ENCODE data around the gene KCNT1. TPM values are rescaled to one million over a fixed set of nuclear protein-coding genes. Genes with fewer than 3 reads are reported as not detected.

KCNT1 gene
- total and polyA plus RNA-seq, 10 of the 15 experiments (the other 5 are each of a cell fraction or from before 2014, with no cell fraction given): not detected

DNA sequence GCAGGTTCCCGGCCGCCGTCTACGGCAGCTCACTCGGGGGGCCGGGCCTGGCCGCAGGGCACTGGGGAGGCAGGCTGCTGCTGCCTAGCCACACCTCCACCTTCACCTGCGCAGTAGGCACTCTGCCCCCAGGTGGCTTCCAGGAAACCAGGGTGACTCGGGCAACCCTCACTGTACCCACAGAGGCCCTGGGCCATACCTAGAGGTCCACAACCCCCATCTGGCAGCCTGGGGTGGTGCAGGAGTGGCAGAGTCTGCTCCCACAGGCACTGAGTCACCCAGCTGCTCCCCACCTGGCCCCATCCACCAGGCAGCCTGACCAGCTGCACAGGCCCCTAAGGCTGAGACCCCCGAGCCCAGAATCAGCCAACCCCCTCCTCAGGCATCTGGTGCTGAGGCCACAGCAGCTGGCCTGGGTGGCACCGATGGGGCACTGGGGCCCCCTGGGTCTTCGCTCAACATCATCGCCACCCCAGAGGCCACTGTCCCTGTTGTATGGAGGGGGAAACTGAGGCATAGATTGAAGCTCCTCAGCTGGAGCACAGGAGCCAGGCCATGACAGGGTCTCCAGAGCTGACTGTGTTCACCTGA is 70.2 kb downstream of the KCNT1 start (continued):
- TF ChIP-seq MEF2B (IDR thresholded peaks at IDR 0.05; ENCODE audit: partially characterized antibody, poor library complexity, severe bottlenecking): no peak

DNA sequence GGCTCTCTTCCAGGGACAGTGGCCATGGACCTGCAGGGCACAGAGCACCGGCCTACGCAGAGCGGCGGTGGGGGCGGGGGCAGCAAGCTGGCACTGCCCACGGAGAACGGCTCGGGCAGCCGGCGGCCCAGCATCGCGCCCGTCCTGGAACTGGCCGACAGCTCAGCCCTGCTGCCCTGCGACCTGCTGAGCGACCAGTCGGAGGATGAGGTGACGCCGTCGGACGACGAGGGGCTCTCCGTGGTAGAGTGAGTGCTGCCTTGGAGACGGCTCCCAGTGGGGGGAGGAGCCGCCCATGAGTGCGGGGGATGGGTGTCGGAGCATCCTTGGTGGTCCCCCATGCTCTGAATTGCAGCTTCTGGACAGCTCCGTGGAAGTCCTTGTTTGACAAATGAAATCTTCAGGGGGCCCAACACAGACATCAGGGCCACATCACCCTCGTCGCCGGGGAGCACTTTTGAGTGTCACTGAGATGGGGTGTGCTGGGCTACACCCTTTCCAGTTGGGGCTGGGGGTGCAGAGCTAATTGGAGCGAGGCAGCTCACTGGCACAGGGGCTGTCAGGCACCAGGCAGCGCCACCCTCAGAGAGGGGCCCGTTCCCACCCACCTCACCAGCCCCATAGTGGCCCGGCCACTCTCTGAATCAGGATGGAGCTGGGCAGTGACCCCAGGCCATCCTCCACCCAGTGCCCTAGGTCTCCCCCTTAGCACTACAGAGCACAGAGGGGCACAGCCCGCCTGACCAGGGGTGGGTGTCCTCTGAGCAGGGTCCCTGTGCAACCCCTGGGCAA is 70.9 kb downstream of the KCNT1 start:
- in situ Hi-C loops (cut with MboI): no loop called here
- SMC1A ChIA-PET (ENCODE audit: uncharacterized antibody, unreplicated experiment): no interaction called here
- Histone ChIP-seq H3K27ac (ENCODE audit: control insufficient read depth, insufficient read depth) (no peak overlapping the region), H3K4me2 (ENCODE audit: control insufficient read depth, insufficient read depth) (no peak overlapping the region), H3K9me3 (replicated peaks; ENCODE audit: control insufficient read depth, insufficient read depth, low read length) (no peaks in the 10 kb centered on the region), H2AFZ (ENCODE audit: control insufficient read depth, low read depth, low read length) (no peak overlapping the region), H4K20me1 (ENCODE audit: control insufficient read depth, insufficient read depth) (no peaks in the 10 kb centered on the region), H3K4me3 (no peak overlapping the region), H3K9ac (ENCODE audit: control insufficient read depth, insufficient read depth, low read length) (no peak overlapping the region), H3K79me2 (ENCODE audit: control insufficient read depth, insufficient read depth, low read length) (no peaks in the 10 kb centered on the region), H3K27me3 (replicated peaks in 1 of 2; ENCODE audit: control insufficient read depth in 2 of 2, insufficient read depth in 2 of 2, low read length in 1 of 2) (no peaks in the 10 kb centered on the region), H3K4me1 (ENCODE audit: control insufficient read depth, insufficient read depth, low read length) (no peaks in the 10 kb centered on the region), H3K36me3 (ENCODE audit: control insufficient read depth in 2 of 2, insufficient read depth in 2 of 2, low read length in 1 of 2) (no peaks in the 10 kb centered on the region)
- CTCF ChIA-PET: no interaction called here
- BruUV-seq (replicated peaks): no TSS peak
- POLR2A ChIA-PET: no interaction called here
- FAIRE-seq (no peak), DNase-seq (ENCODE audit: low read depth, low spot score) (no peak), ATAC-seq (no peak)
- intact Hi-C loops (cut with micrococcal nuclease; ENCODE audit: unreplicated experiment): no loop called here
- 51% methylated on average over 34 of the region's 36 CpGs for WGBS (ENCODE audit: insufficient coverage, insufficient replicate concordance, low lambda C conversion rate, missing lambda C conversion rate)
- RAD21 ChIA-PET (ENCODE audit: unreplicated experiment): no interaction called here
- no peak for TF ChIP-seq ZSCAN29 (IDR thresholded peaks at IDR 0.05)
- TF ChIP-seq NRF1 (conservative IDR thresholded peaks at IDR 0.05; ENCODE audit: low read depth, low read length): no peak
- TF ChIP-seq, protein P1, sequence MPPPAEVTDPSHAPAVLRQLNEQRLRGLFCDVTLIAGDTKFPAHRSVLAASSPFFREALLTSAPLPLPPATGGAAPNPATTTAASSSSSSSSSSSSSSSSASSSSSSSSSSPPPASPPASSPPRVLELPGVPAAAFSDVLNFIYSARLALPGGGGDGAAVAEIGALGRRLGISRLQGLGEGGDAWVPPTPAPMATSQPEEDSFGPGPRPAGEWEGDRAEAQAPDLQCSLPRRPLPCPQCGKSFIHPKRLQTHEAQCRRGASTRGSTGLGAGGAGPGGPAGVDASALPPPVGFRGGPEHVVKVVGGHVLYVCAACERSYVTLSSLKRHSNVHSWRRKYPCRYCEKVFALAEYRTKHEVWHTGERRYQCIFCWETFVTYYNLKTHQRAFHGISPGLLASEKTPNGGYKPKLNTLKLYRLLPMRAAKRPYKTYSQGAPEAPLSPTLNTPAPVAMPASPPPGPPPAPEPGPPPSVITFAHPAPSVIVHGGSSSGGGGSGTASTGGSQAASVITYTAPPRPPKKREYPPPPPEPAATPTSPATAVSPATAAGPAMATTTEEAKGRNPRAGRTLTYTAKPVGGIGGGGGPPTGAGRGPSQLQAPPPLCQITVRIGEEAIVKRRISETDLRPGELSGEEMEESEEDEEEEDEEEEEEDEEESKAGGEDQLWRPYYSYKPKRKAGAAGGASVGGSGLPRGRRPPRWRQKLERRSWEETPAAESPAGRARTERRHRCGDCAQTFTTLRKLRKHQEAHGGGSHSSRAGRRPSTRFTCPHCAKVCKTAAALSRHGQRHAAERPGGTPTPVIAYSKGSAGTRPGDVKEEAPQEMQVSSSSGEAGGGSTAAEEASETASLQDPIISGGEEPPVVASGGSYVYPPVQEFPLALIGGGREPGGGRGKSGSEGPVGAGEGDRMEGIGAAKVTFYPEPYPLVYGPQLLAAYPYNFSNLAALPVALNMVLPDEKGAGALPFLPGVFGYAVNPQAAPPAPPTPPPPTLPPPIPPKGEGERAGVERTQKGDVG (CRISPR knock-in tag; IDR thresholded peaks at IDR 0.05): no peak
- TF ChIP-seq, protein P2, sequence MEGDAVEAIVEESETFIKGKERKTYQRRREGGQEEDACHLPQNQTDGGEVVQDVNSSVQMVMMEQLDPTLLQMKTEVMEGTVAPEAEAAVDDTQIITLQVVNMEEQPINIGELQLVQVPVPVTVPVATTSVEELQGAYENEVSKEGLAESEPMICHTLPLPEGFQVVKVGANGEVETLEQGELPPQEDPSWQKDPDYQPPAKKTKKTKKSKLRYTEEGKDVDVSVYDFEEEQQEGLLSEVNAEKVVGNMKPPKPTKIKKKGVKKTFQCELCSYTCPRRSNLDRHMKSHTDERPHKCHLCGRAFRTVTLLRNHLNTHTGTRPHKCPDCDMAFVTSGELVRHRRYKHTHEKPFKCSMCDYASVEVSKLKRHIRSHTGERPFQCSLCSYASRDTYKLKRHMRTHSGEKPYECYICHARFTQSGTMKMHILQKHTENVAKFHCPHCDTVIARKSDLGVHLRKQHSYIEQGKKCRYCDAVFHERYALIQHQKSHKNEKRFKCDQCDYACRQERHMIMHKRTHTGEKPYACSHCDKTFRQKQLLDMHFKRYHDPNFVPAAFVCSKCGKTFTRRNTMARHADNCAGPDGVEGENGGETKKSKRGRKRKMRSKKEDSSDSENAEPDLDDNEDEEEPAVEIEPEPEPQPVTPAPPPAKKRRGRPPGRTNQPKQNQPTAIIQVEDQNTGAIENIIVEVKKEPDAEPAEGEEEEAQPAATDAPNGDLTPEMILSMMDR (IDR thresholded peaks at IDR 0.05 in 2 of 3, conservative IDR thresholded peaks at IDR 0.05 in 1 of 3; ENCODE audit: control insufficient read depth in 2 of 3, extremely low read depth in 1 of 3, insufficient read depth in 1 of 3, low read depth in 3 of 3, low read length in 3 of 3): no peak
- no peak for TF ChIP-seq BRCA1 (IDR thresholded peaks at IDR 0.05; ENCODE audit: low read depth, low read length)
- TF ChIP-seq, protein P3, sequence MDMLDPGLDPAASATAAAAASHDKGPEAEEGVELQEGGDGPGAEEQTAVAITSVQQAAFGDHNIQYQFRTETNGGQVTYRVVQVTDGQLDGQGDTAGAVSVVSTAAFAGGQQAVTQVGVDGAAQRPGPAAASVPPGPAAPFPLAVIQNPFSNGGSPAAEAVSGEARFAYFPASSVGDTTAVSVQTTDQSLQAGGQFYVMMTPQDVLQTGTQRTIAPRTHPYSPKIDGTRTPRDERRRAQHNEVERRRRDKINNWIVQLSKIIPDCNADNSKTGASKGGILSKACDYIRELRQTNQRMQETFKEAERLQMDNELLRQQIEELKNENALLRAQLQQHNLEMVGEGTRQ (IDR thresholded peaks at IDR 0.05; ENCODE audit: borderline replicate concordance, low read depth, low read length): no peak

Measured in GM12878 (cell line).